HepG2 (cell line): ENCODE results near the gene HOPX.

Source experiments
- KMT2A ChIP-seq: sonication (generic); formaldehyde crosslinking; IDR thresholded peaks from 2 replicates; pipeline ENCODE4 v1.4.0; 2020; ENCODE audit warnings: missing genetic modification reagents
- MXD3 ChIP-seq: IDR thresholded peaks from 2 replicates; pipeline ENCODE4 v1.6.1; 2016; ENCODE audit warnings: mild to moderate bottlenecking, missing biosample characterization, missing genetic modification reagents
- NKX3-1 ChIP-seq: sonication (generic); formaldehyde crosslinking; IDR thresholded peaks from 2 replicates; pipeline ENCODE4 v1.5.0; 2020; ENCODE audit warnings: missing genetic modification reagents
- NR3C1 ChIP-seq: sonication (generic); formaldehyde crosslinking; IDR thresholded peaks from 2 replicates; pipeline ENCODE4 v1.4.0; 2020; ENCODE audit warnings: missing genetic modification reagents
- POLR2A ChIP-seq, 2 experiments: IDR thresholded peaks; 2 replicates each; pipeline ENCODE4 v1.6.1; 2011; ENCODE audit warnings: low read depth in 2 of 2, low read length in 2 of 2, mild to moderate bottlenecking in 1 of 2, moderate library complexity in 1 of 2; ENCODE audit not compliant: insufficient read depth in 1 of 2
- RARA ChIP-seq: IDR thresholded peaks from 2 replicates; pipeline ENCODE4 v1.6.1; 2016; ENCODE audit warnings: missing genetic modification reagents, missing compliant biosample characterization
- TOPORS ChIP-seq: sonication (generic); formaldehyde crosslinking; IDR thresholded peaks from 2 replicates; pipeline ENCODE4 v1.8.0; 2023; ENCODE audit warnings: mild to moderate bottlenecking, missing genetic modification reagents
- ZNF609 ChIP-seq: sonication (generic); formaldehyde crosslinking; IDR thresholded peaks from 2 replicates; pipeline ENCODE4 v1.4.0; 2020; ENCODE audit warnings: mild to moderate bottlenecking, missing genetic modification reagents, borderline replicate concordance

DNA sequence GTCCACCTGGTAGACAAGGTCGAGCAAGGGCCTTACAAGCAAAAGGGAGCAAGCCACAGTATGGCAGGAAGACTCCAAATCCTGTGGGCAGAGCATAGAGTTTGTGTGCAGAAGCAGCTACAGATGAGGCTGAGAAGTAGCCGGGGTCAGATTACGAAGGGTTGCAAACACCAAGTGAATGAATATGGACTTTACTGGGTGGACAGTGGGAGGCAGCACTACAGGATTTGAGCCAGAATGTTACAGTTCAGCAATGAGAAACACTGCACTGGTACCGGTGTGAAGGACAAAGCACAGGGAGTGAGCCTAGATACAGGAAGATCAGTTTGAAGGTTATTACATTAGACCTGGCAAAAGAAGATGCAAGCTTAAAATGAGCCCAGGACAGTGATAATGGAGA is 46.1 kb upstream of the HOPX start:
- TF ChIP-seq NKX3-1 (no peak), RARA (no peak), KMT2A (CRISPR knock-in tag) (no peak), NR3C1 (no peak), POLR2A (IDR thresholded peaks at IDR 0.05; ENCODE audit: insufficient read depth in 1 of 2, low read depth in 2 of 2, low read length in 2 of 2) (no peak), MXD3 (CRISPR knock-in tag) (no peak), ZNF609 (no peak), TOPORS (CRISPR knock-in tag) (no peak)
